Fibroblast of skin of left biceps (primary cell): Measurements from ENCODE around the gene SMARCE1.

Source experiments
- DNase-seq, 2 experiments: peaks; one replicate each; pipeline ENCODE4 v3.0.0-alpha.2; 2013; ENCODE audit warnings: low read depth in 2 of 2

SMARCE1 gene

DNA sequence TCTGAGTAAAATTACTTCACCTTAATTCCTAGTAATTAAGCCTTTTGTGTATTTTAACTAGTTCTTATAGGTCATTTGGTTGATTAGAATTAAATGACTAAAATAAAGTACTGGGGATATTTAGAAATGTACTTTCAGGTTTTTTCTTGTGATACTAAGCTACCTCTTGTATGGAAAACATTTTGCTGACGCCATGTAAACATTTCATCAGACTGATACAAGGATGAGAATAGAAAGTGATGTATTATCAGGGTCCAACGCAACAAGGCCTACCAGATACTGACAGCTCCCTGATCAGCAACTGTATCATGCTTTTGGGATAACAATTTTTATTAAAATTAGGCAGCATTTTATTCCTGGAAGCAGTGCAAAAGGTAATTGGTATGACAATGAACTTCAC is 1.7 kb downstream of the SMARCE1 start:
- no peak for DNase-seq

- DNase-seq: no peak
Observed at GRCh38 chr17:40645291-40645690, 2.3 kb downstream of the SMARCE1 start.

GRCh38 chr17:40637931-40638330 is 9.7 kb downstream of the SMARCE1 start:
- DNase-seq: no peak

DNA sequence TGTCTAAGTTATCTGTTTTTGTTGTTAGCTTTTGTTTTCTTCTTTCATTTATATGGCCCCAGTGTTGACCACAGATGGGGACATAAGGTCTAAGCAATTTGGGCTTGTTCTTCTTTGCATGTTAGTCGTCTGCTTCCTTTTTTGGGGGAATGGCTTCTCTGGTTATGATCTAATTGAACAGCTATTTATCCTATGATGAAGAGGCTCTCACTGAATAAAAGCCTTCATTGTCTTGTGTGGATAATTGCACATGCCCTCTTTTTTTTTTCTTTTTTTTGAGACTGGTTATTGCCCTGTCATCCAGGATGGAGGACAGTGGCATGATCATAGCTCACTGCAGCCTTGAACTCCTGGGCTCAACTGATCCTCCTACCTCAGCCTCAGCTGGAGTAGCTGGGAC is 13.7 kb downstream of the SMARCE1 start:
- DNase-seq: no peak

DNA sequence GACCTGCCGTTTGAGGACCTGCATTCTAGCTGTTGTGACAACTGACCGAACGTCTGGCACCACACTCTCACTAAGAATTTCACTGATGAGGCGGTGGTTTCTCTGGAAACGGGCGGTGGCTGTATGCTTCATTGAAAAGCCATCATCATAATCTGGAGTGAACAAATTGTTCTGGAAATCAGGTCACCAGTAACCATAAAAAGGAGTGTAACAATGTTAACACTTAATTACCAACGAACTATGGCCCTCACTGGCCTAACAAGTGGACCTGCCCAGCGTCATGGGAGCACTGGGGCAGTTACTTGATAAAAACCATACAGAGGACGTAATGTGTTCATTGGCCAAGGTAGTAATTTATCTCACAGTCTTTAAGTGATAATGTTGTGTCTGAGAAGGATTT is 15.4 kb downstream of the SMARCE1 start:
- no peak for DNase-seq

DNA sequence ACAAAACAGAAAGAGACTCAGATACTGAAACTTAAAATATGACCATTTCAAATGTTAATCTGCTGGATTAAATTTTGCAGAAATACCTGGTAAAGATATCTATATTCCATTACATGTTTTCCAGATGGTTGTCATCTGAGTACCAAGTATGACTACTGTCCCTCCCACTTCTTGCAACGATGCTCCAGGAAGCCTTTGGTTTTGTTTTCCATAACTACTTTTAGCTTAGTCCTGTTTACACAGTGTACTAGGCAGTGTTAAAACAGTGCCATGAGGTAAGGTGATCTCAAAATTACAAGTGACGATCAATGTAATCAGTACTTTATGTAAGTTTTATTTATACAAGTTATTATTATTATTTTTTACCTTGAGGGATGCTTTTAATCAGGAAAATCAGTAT is 17.8 kb downstream of the SMARCE1 start:
- DNase-seq: no peak

DNA sequence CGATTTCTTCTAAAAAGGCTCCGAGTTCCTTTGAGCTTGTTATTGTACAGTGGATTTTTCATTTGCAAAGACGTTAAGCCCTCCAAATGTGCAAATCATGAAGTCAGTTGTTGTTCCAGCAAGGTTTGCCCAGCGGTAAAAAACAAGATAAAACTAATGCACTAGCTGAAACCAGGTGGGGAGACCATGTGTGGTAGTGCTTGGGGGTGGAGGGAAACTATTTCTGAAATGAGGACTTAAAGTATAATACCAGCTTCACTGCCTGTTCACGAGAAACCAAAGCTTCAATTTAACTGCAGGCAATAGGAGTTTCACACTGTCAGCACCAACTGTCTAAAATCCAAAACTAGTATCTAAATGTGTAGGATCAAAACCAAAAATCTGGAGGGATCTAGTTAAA is 22.3 kb downstream of the SMARCE1 start:
- DNase-seq: no peak

DNA sequence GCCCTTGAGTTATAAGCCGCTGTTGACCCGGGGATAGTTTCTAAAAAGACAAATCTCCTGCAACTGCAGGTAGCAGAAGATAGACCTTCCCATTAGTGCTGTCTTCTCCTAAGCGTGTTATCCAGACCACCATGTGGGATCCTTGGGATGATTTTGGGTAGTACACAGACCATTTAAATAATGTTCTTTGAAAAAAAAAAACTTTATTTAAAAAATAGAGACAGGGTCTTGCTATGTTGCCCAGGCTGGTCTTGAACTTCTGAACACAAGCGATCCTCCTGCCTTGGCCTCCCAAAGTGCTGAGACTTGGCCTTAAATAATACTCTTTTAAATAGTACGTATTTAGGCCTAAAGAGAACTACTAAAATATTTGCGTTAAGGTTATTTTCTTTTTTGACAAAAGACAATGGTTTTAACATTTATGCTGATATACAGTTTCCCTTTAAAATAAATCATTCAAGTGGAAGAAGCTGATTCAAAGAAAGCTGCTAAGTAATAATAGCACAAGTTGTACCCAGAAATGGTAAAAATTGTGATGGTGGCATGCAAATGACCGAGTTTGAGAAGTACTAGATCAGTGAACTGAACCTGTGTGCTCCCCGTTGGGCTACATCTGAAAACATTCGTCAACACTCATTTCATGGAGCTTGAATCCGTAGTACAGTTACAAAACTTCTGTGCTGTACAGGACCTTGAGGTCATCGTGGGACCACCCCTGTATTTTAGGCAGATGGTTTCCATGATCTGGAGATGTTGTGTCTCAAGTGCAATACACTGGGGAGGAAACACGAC is 24.0 kb downstream of the SMARCE1 start:
- DNase-seq: no peak

DNA sequence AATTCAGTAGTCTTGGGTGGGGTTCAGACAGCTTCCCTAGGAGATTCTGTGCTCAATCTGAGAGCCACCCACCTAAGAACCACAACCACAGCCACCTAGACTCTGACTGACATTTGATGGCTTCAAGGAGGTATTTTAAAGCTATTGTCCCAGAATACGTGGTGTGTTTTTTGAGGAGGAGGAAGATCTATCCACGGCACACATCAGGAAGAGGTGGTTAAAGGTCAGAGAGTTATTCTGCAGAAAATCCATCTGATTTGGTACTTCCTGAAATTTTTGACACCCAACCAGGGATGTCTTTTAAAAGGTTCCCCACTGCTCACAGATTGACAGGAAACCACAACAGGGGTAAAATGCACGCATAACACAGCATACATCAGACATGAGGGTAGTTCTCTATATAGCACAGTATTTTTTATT is 25.1 kb downstream of the SMARCE1 start:
- DNase-seq: no peak

GRCh38 chr17:40621578-40621977 is 26.0 kb downstream of the SMARCE1 start:
- no peak for DNase-seq

DNA sequence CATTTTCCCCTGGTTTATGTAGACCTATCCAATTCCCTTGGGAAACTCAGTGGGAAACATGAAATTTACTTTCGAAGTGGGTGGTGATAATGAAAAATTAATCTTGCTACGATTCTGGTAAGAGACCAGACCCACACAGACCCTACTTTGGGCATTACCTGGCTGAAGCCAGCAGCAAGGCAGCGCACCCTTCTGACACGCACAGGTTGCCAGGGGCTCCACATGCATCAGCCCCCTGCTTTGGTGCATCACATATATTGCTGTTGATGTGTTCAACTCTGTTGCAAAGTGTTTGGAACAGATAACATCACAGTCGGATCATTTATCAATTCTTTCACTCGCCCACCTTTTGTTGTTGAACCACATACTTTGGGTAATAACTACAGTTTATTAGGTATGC is 26.6 kb downstream of the SMARCE1 start:
- no peak for DNase-seq

DNA sequence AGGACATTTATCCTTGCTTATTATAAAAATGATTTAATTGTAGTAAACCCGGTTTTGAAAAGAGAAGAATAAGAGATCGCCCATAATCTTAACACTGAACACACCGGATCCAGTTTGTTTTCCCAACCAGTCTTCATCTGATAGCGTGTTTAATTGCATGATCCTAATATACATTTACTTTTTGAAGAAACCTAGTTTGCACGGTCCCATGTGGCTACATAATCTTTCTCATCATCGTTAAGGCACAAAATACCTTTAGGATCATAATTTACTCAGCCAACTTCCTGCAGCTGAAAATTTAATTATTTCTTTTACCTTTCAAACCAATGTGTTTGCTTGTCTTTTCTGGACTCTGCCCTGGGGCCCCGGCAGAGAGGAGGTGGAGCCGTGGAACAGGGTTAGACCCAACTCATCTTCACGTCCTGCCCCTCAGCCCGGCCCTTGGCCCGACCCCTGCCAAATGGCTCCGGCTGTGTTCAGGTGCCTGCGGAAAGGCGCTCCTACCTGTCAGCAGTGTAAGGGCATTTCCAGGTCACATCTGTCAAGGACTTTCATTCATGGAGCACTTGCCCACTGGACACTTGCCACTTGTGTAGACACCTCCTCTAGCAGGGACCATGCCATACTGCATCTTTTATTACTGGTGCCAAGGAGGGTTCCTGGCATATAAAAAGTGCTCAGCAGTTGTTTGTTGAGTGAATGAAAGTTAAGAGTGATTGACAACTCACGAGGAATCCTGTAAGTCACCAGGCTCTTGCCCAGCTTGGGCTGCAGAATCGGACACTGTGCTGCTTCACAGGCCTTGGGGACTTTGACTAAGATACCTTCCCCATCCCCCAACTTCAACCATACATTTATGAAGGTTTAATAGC is 28.6 kb downstream of the SMARCE1 start:
- DNase-seq: no peak

DNA sequence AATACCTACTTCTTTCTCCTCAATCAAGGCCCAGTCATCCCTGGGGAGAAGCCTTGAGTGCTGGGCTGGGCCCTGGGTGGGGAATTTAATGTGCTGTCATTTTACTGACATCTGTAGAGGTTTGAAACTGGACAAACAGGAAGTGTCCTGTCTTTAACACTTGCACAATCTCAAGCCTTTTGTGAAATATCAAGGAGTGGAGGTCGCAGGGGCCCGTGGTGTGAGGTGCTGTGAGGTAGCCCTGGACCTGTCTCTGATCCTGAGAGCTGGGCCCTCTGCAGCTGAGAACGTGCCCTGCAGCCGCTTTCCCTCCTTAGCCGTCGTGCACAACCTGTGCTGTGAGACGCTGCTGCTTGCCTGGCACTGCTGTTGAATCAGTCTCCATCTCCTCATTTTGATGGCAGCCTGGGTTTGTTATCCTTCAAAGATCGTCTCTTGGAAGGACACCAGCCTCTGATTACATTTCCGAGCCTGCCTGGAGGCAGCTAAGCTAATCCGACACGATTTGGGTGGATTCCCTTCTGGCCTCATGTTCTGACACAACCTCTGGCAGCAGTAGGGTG is 29.9 kb downstream of the SMARCE1 start:
- DNase-seq: no peak

GRCh38 chr17:40616592-40616991 is 31.0 kb downstream of the SMARCE1 start:
- no peak for DNase-seq

- no peak for DNase-seq
Observed at GRCh38 chr17:40615841-40616476, 31.7 kb downstream of the SMARCE1 start.

DNA sequence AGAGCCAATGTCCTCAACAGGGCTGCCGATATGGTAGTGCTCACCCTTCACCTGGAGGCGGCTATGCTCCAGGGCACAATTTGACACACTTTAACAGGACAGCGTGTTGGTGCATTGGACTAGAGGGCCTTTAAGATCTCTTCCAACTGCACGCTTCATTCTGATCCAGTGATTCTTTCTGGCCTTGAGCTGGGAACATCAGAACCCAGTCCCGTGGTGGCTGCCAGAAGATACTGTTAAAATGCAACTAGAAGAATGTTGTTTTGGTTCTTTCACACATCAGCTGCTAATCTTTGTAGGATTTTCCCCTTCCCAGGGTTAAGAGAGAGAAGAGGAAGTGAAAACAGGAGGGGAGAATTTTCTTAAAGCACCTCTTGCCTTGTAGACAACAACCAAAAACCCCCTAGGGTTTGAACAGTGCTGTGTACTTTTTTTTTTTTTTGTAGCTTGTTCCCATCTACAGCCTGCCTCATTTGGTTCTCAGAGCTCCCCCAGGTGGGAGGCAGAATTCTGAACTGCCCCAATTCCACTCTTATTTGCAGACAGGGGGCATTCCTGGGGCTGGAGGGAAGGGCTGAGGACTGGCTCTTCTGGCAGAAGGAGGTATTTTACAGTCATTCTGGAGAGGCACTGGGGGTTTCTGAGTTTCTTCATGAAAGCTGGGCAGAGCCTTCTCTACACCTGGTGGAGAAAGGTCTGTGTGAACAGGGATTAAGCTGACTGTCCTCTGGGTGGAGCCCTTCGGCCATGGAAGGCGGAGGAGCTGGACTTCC is 32.4 kb downstream of the SMARCE1 start:
- DNase-seq: no peak

GRCh38 chr17:40614431-40615067 is 33.1 kb downstream of the SMARCE1 start:
- DNase-seq: no peak

DNA sequence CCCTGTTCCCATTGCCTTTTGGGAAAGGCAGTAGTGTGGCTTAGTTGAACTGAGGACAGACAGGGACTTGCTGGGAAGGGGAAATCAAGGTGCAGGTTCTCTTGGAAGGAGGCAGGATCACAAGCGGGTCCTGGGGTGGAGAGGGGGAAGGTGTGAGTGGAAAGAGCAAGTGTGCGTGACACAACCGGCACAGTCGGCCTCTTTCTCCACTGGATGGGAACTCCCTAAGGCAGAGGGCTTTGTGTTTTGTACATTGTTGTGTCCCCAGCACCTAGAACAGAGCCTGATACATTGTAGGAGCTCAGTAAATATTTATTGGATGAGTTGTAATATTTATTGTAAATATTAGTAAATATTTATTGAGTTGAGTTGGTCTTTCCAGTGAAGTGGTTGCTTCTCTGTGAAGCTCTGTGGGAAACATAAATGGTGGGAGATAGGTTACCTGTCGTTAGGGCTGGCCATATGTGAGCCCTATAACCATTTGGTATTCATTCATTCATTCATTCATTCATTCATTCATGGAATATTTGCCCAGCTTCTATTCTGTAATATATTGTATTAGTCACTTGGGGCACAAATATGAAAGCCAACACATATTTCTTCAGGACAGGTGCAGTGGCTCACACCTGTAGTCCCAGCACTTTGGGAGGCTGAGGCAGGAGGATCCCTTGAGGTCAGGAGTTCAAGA is 34.0 kb downstream of the SMARCE1 start:
- no peak for DNase-seq

GRCh38 chr17:40612599-40613244 is 34.9 kb downstream of the SMARCE1 start:
- no peak for DNase-seq
